ENCODE results near the gene SERGEF.

SERGEF gene

GRCh38 chr11:17812091-17812864, 200.6 kb downstream of the SERGEF start:
- Mint-ChIP-seq H3K4me3 (no peak overlapping the region), H3K27me3 (no peaks in the 10 kb centered on the region), H3K36me3 (peaks cover 12% of the 10 kb centered on the region), H3K9me3 (no peaks in the 10 kb centered on the region), H3K27ac (no peak overlapping the region), H3K4me1 (no peaks in the 10 kb centered on the region)

- Mint-ChIP-seq H3K27ac (no peak overlapping the region), H3K4me3 (no peak overlapping the region), H3K4me1 (no peaks in the 10 kb centered on the region), H3K9me3 (no peaks in the 10 kb centered on the region), H3K36me3 (peaks cover 12% of the 10 kb centered on the region), H3K27me3 (no peaks in the 10 kb centered on the region)
These were observed 201.5 kb downstream of the SERGEF start for GRCh38 chr11:17811352-17811751.

- Mint-ChIP-seq H3K4me3 (no peak overlapping the region), H3K27ac (no peak overlapping the region), H3K27me3 (no peaks in the 10 kb centered on the region), H3K4me1 (no peaks in the 10 kb centered on the region), H3K36me3 (peaks cover 12% of the 10 kb centered on the region), H3K9me3 (no peaks in the 10 kb centered on the region)
These were observed 202.1 kb downstream of the SERGEF start for GRCh38 chr11:17810746-17811145.

- Mint-ChIP-seq H3K27me3 (no peaks in the 10 kb centered on the region), H3K4me1 (no peaks in the 10 kb centered on the region), H3K27ac (no peak overlapping the region), H3K36me3 (peaks cover 12% of the 10 kb centered on the region), H3K4me3 (no peak overlapping the region), H3K9me3 (no peaks in the 10 kb centered on the region)
These were observed 202.8 kb downstream of the SERGEF start for GRCh38 chr11:17810041-17810440.

GRCh38 chr11:17807034-17807433, 205.8 kb downstream of the SERGEF start:
- H3K9me3 Mint-ChIP-seq = no peaks in the 10 kb centered on the region

GRCh38 chr11:17805873-17806272, 207.0 kb downstream of the SERGEF start:
- no peak overlapping the region for H3K27ac Mint-ChIP-seq
- H3K27me3 Mint-ChIP-seq = no peaks in the 10 kb centered on the region
- no peak overlapping the region for H3K4me3 Mint-ChIP-seq
- no peaks in the 10 kb centered on the region for H3K9me3 Mint-ChIP-seq
- H3K4me1 Mint-ChIP-seq = no peaks in the 10 kb centered on the region
- H3K36me3 Mint-ChIP-seq = peaks cover 13% of the 10 kb centered on the region

More at GRCh38 chr11:17807034-17807433, 205.8 kb downstream of the SERGEF start:
- H3K36me3 Mint-ChIP-seq = peaks cover 12% of the 10 kb centered on the region
- no peak overlapping the region for H3K27ac Mint-ChIP-seq
- H3K4me3 Mint-ChIP-seq = no peak overlapping the region
- H3K4me1 Mint-ChIP-seq = no peaks in the 10 kb centered on the region
- no peaks in the 10 kb centered on the region for H3K27me3 Mint-ChIP-seq

GRCh38 chr11:17805043-17805442, 207.8 kb downstream of the SERGEF start:
- H3K36me3 Mint-ChIP-seq = peaks cover 13% of the 10 kb centered on the region
- H3K4me1 Mint-ChIP-seq = no peaks in the 10 kb centered on the region
- H3K9me3 Mint-ChIP-seq = no peaks in the 10 kb centered on the region
- H3K27me3 Mint-ChIP-seq = no peaks in the 10 kb centered on the region
- no peak overlapping the region for H3K27ac Mint-ChIP-seq
- no peak overlapping the region for H3K4me3 Mint-ChIP-seq

- no peak overlapping the region for H3K27ac Mint-ChIP-seq
- H3K27me3 Mint-ChIP-seq = no peaks in the 10 kb centered on the region
- no peaks in the 10 kb centered on the region for H3K4me1 Mint-ChIP-seq
- peaks cover 9% of the 10 kb centered on the region for H3K36me3 Mint-ChIP-seq
- H3K4me3 Mint-ChIP-seq = no peak overlapping the region
- H3K9me3 Mint-ChIP-seq = no peaks in the 10 kb centered on the region
These were observed 209.0 kb downstream of the SERGEF start for GRCh38 chr11:17803754-17804334.

GRCh38 chr11:17802491-17802890, 210.4 kb downstream of the SERGEF start:
- Mint-ChIP-seq H3K4me1 (no peaks in the 10 kb centered on the region), H3K36me3 (peaks cover 10% of the 10 kb centered on the region), H3K27me3 (no peaks in the 10 kb centered on the region), H3K4me3 (no peak overlapping the region), H3K27ac (no peak overlapping the region), H3K9me3 (no peaks in the 10 kb centered on the region)

GRCh38 chr11:17801166-17801565, 211.7 kb downstream of the SERGEF start:
- H3K9me3 Mint-ChIP-seq = no peaks in the 10 kb centered on the region
- no peaks in the 10 kb centered on the region for H3K4me1 Mint-ChIP-seq
- peaks cover 10% of the 10 kb centered on the region for H3K36me3 Mint-ChIP-seq
- H3K27ac Mint-ChIP-seq = no peak overlapping the region
- no peaks in the 10 kb centered on the region for H3K27me3 Mint-ChIP-seq
- H3K4me3 Mint-ChIP-seq = no peak overlapping the region

- no peaks in the 10 kb centered on the region for H3K9me3 Mint-ChIP-seq
- H3K27me3 Mint-ChIP-seq = no peaks in the 10 kb centered on the region
- no peak overlapping the region for H3K4me3 Mint-ChIP-seq
- H3K27ac Mint-ChIP-seq = no peak overlapping the region
- peaks cover 8% of the 10 kb centered on the region for H3K36me3 Mint-ChIP-seq
- H3K4me1 Mint-ChIP-seq = no peaks in the 10 kb centered on the region
These were observed 213.7 kb downstream of the SERGEF start for GRCh38 chr11:17799147-17799546.

- no peaks in the 10 kb centered on the region for H3K27me3 Mint-ChIP-seq
- no peak overlapping the region for H3K4me3 Mint-ChIP-seq
- no peaks in the 10 kb centered on the region for H3K9me3 Mint-ChIP-seq
- no peak overlapping the region for H3K27ac Mint-ChIP-seq
- no peaks in the 10 kb centered on the region for H3K4me1 Mint-ChIP-seq
- peaks cover 8% of the 10 kb centered on the region for H3K36me3 Mint-ChIP-seq
These were observed 214.1 kb downstream of the SERGEF start for GRCh38 chr11:17798716-17799115.

GRCh38 chr11:17798253-17798652, 214.6 kb downstream of the SERGEF start:
- H3K9me3 Mint-ChIP-seq = no peaks in the 10 kb centered on the region
- no peaks in the 10 kb centered on the region for H3K4me1 Mint-ChIP-seq
- no peaks in the 10 kb centered on the region for H3K27me3 Mint-ChIP-seq
- no peak overlapping the region for H3K4me3 Mint-ChIP-seq
- H3K36me3 Mint-ChIP-seq = peaks cover 8% of the 10 kb centered on the region
- H3K27ac Mint-ChIP-seq = no peak overlapping the region

GRCh38 chr11:17796154-17796553, 216.7 kb downstream of the SERGEF start:
- Mint-ChIP-seq H3K9me3 (no peaks in the 10 kb centered on the region), H3K27me3 (no peaks in the 10 kb centered on the region), H3K27ac (no peak overlapping the region), H3K36me3 (peaks cover 4% of the 10 kb centered on the region), H3K4me3 (no peak overlapping the region), H3K4me1 (no peaks in the 10 kb centered on the region)

GRCh38 chr11:17794981-17795380, 217.9 kb downstream of the SERGEF start:
- Mint-ChIP-seq H3K4me3 (no peak overlapping the region), H3K9me3 (no peaks in the 10 kb centered on the region), H3K36me3 (peaks cover 5% of the 10 kb centered on the region), H3K27ac (no peak overlapping the region), H3K4me1 (no peaks in the 10 kb centered on the region), H3K27me3 (no peaks in the 10 kb centered on the region)

GRCh38 chr11:17793642-17794170, 219.1 kb downstream of the SERGEF start:
- H3K9me3 Mint-ChIP-seq = no peaks in the 10 kb centered on the region
- no peak overlapping the region for H3K4me3 Mint-ChIP-seq
- H3K27ac Mint-ChIP-seq = no peak overlapping the region
- H3K36me3 Mint-ChIP-seq = peaks cover 6% of the 10 kb centered on the region
- H3K4me1 Mint-ChIP-seq = no peaks in the 10 kb centered on the region
- H3K27me3 Mint-ChIP-seq = no peaks in the 10 kb centered on the region
